ENCODE data around the gene PRDM8.
"Not testable (repeated sequence)": the region's sequence is repeated elsewhere in the genome, so short reads cannot be mapped to it uniquely, and the experiment has no call there.

The PRDM8 gene

DNA sequence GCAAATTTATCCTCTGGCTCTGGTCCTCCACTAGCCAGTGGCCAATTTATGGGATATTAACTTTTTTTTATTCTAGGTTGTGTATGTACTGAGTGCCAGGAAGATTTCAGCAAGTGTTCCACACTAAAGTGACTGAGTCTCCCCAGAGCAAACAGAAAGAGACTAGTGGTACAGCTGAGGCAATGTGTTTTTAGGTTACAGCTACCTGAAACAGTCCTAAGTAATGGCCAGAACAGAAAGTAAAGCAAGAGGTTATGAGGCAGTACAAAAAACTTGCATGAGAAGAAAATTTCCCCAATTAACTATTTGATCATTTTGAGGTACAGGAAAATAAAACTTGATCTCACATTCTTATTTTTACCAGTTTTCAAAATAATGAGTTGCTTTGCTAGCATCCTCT, 31.2 kb downstream of the PRDM8 start:
- no peak for DNase-seq (ENCODE audit: low read depth)

DNA sequence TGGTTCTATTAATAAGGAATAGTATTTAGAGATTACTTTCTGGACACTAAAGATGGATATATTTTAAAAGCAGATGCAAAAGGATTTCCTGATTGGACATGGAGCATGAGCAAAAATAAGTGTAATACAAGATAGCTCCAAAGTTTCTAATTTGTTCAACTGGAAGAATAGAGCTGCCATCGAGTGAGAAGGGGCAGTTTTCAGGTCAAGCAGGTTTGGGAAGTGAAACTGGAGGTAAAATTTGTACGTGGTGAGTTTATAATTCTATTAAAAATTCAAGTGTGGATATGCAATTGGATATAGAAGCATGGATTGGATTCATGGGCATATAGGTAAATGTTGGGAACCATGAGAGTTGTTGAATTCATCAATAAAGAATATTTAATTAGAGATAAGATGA, 31.8 kb downstream of the PRDM8 start:
- DNase-seq (ENCODE audit: low read depth) = no peak

DNA sequence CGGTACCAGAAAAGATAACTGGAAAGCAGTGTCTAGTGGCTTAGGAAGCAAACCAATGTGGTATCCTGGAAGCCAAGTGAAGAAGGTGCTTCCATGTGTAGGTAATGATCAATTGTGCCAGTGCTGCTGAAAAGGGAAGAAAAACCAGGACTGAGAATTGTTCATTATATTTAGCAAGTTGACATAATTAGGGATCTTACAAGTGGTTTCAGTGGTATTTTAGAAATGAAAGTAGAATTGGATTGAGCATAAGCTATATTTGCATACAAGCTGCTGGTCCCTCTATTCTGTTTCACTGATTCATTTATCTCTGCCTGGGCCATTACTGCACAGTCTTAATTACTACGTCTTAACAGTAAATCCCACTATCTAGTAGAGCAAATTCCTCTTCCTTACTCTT, 32.3 kb downstream of the PRDM8 start:
- no peak for DNase-seq (ENCODE audit: low read depth)

DNA sequence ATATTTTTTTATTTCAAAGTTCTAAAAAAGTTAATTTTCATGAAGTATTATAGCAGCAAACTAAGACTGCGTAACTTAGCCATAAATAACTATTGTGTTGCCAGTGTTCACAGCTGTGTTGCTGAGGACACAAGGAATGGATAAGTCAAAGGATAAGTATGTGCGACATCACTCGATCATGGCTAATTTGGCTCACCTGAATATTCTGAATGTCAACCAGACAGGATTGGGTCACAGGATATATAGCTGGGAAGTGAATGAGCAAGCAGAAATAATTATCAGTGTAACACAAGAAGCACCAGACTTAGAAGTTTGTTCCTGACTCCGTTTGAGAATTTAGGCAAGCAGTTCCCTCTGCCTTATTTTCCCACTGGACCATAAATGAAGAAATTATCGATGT, 33.9 kb downstream of the PRDM8 start:
- DNase-seq (ENCODE audit: low read depth) = no peak

DNA sequence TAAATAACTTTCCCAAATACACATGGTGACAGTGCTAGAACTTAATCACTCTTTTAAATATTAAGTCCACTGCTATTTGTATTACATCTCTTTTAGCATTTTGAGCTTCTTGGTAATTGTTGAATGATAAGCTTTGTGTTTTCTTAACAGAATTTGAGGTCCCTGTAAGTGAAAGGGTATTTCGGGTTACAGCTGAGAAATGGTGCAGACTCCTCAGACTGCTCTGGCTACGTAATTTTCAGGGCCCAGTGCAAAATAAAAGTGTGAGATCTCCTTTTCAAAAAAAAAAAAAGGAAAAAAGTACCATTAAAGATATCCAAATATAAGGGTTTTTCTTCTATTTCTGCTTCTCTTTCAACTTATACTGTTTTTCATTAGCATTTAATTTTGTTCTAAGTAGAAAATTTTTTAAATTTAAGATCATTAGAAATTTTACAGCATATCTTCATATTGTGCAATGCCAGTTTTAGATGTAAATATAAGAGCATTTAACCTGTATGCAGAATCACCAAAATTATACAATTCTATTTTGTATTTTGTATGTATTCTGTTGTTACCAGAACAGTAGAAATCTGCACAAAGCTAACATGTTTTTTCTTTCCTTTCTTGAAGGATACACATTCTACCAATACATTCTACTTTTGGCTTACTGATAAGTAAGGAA, 35.5 kb downstream of the PRDM8 start:
- DNase-seq (ENCODE audit: low read depth) = no peak

DNA sequence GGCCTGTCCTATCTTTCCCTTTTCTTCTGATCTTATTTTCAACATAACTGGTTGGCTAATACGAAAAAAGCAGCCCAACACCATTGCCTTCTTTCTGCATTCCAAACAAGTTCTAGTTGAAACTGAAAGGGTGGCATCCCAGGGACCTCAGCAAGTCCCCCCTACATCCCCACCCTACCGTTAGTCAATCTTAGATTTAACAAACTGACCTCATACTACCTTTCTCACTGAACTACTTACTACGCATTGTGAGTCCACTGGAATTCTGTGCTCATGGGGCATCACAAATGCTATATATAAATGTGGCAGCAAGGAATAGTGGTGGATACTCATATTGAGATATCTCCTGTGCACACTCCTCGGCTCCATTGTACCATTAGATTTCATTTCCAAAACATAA, 36.1 kb downstream of the PRDM8 start:
- no peak for DNase-seq (ENCODE audit: low read depth)

DNA sequence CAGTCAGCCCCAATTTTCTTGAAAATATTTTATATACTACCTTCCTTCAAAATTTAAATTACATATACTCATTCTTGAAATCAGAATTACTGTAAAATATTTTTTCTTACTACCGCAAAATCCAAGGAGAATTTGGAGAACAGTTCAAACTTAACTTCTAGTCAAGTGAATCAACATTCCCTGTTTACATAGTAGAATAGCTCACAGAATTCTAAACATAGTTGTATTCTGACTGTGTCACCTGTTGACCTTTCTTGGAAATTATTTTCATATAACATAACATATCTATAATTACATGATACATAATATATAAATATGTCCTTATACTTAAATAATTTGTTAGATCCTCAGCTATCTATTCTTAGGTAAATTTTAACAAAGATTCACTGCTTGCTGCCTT, 38.1 kb downstream of the PRDM8 start:
- DNase-seq (ENCODE audit: low read depth) = no peak

DNA sequence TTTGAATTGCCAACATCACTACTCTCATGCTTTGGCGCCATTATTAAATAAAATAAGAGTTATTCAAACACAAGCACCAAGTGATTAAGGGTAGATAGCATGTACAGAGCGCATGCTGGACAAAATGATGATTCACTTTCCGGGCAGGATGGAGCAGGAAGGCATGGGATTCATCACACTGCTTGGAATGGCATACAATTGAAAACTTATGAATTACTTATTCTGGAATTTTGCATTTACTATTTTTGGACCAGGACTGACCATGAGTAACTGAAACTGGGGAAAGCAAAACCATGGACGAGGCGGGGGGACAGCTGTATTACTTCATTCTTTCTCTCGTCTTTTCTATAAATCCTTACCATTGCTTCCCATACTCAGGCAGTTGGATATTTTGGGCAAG, 40.7 kb downstream of the PRDM8 start:
- DNase-seq (ENCODE audit: low read depth) = no peak

DNA sequence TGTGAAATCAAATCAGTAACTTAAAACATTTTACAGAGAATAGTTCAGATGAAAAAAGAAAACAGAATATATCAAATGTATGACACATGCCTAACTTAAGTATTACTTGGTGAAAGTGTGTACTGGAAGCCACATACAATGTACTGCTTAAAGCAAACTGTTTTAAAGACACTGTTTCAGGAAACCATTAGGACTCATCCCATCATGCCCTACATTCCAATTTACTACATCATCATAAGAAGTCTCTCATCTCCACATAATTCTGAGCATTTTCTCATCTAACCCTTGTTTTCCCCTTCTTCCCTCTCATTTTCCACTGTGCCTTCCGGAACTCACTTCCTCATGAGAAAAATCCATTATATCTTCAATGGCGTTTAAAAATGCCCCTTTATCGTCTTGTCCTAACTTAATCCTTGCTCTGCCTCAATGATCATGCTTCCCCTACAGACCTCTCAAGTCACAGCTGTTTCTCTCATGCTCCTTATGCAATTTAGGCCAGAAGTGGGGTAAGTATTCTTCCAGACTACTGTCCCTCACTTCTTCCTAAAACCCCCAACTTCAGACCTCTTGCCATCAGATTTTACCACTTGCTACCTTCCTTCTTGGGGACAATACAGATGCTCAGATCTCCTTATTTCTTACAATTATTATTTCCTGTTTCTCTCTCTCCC, 42.3 kb downstream of the PRDM8 start:
- DNase-seq (ENCODE audit: low read depth) = no peak

DNA sequence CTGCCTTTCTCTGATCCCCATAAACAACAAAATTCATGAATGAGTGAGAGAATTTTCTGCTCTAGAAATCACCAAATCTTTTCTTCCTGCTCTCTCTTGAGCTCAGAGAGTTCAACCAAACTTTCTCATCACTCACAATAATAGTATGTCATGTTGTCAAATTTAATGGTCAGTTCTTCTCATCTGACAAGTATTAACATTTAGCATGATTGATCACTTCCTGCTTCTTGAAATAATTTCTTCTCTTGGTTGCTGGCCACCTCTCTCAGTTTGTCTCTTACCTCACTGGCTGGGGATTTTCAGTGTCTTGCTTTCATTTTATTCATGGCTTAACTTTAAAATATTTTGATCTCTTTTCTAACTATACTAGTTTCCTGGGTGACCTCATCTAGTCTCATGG, 43.7 kb downstream of the PRDM8 start:
- no peak for DNase-seq (ENCODE audit: low read depth)

DNA sequence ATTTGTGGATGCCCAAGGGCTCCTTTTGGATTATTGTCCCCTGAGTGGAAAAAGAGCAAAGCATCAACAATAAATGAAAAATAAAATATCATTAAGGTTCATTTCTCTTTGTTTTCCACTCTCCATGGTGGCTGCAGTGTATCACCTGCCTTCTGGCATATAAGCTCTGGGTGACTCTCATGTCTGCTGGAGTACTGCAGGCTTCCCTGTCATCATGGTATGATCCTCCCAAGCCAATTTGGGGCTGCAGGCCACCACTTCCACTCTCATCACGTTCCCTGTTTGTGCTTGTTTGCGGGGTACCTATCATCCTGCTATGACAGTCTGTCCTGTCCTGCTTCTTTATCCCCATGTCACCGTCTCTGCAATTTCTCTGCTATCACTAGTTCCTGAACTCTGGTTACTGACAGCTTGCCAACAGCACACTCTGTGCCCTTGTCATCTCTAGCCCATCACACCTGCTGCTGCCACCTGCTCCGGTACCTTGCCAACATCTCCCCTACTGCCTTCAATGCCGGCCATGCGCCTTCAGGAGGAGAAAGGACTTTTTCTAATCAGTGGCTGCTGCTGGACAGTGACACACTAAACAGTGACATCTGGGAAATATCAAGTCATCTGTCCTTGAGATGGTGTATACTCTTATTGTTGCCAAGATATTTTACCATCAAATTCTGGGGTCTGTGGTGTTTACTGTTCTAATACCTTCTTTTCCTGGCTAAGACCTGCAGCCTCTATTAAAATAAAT, 46.1 kb downstream of the PRDM8 start:
- no peak for DNase-seq (ENCODE audit: low read depth)

DNA sequence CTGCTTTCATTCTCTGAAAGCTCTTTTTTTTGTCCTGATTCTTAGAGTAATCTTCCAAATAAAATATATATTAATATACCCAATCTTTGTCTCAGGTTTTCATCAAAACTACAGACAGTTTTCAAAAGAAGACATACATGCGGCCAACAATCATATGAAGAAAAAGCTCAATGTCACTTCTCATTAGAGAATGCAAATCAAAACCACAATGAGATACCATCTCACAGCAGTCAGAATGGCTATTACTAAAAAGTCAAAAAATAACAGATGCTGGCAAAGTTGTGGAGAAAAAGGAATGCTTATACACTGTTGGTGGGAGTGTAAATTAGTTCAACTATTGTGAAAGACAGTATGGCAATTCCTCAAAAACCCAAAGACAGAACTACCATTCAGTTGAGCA, 50.2 kb downstream of the PRDM8 start:
- not testable (repeated sequence) for DNase-seq (ENCODE audit: low read depth)

DNA sequence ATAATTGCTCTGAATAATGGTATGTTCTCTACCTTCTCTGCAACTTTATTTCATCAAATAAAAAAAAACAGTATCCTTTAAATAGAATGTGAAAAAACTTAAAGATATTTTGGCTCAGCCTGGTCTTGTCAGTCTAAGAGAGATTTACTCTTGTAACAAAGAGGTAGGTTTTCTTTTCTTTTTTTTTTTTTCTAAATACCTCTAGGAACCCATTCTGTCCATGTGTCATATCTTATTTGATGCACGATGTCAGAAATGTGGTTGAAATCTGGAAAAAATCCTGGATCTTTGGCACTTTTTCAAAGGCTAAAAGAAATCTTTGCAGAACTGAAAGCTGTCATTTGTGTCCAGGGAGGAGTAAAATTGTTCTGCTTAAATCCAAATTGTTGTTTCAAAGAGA, 51.8 kb downstream of the PRDM8 start:
- no peak for DNase-seq (ENCODE audit: low read depth)

DNA sequence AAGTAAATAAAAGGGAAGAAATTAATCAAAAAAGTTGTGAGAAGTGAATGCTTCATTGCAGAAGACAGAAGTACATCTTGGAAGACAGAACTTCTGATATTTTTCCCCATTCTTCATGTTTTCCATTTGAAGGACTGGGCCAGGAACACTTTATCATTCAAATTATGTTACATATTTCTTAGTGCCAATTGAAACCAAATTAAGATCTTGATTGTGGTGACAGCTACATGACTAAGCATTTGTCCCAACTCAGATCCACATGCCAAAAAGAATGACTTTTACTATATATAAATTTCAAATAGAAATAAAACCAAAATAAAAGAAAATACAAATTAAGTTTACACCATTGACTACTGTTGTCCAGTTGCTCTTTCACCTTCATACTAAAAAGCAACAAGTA, 55.1 kb downstream of the PRDM8 start:
- DNase-seq (ENCODE audit: low read depth) = no peak

DNA sequence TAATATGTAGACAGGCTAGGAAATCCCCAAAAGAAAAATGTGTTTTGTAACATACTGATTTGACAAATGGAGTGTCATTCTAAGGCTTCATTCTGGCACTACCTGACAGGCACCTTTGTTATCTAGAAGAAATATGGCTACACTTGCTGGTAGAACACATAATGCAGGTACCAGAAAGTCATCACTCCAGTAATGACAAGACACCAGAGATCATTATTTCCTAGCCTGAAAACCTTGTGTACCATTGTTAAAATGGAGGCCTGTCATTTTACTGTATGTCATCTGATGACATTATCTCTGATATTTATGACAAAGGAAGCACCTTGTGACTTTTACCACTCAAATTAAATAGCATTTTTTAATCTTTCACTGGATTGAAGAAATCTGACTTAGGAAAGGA, 55.6 kb downstream of the PRDM8 start:
- DNase-seq (ENCODE audit: low read depth) = no peak

DNA sequence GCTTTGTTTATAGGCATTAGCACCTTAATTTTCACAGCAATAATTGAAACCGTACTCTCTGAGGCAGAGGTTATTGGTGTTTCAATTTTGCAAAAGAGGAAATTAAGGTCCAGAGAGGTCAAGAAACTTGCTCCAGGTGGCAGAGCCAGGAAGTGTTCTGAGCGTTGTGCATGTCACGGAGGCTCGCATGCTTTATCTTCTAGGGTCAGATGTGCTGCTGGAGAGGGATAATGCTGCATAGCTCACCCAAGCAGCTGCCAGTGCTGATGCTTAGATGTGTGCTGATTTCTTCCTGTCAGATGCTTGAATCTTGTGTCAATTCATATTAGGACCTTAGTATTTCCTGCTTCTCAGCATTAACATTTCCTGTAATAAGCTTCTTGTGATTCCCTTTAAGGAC, 56.2 kb downstream of the PRDM8 start:
- no peak for DNase-seq (ENCODE audit: low read depth)
